Ammon's horn (tissue), 1 donor: Measurements from ENCODE around the gene PPARG.

Experiments
- DNase-seq: peaks from one replicate; pipeline ENCODE4 v3.0.0-alpha.2; 2016; ENCODE audit warnings: low spot score

The PPARG gene

DNA sequence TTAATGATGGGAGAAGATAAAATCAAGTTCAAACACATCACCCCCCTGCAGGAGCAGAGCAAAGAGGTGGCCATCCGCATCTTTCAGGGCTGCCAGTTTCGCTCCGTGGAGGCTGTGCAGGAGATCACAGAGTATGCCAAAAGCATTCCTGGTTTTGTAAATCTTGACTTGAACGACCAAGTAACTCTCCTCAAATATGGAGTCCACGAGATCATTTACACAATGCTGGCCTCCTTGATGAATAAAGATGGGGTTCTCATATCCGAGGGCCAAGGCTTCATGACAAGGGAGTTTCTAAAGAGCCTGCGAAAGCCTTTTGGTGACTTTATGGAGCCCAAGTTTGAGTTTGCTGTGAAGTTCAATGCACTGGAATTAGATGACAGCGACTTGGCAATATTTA is 127.9 kb downstream of the PPARG start:
- no peak for DNase-seq

DNA sequence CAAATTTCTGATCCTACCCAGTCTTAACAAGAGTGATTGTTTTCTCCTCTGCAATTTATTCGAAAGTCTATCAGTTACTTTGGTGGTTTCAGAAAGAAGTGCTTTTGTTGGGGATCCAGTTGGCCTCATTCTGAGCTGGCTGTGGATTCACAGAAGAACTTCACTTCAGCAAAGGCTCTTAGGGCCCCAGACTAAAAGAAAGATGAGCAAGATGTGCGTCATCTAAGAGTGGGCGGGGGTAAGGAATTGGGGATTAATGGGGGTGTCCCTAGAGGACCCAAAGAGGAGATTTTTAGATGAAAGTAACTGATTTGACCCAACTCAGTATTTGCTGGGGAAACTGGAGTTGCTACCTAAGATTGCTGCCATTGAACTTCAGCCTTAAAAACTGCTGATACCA is 131.5 kb downstream of the PPARG start:
- no peak for DNase-seq

DNA sequence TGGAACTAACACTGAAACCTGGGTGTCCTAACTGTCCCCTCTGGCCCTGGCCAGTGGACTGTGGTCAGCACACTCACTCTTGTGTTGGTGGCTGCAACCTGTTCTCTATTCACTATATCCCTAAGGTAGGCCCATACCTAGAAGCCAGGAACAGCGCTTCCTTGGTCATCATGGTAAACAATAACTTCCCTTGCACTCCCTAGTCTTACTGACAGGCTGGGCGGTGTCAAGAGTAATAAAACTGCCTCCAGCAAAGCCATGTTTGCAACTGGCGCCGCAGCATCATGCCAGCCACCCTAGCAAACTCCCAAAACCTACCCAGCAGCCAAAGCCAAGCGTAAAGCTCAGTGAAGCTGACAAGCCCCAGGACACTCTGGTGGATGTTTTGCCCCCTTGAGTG is 132.3 kb downstream of the PPARG start:
- no peak for DNase-seq

DNA sequence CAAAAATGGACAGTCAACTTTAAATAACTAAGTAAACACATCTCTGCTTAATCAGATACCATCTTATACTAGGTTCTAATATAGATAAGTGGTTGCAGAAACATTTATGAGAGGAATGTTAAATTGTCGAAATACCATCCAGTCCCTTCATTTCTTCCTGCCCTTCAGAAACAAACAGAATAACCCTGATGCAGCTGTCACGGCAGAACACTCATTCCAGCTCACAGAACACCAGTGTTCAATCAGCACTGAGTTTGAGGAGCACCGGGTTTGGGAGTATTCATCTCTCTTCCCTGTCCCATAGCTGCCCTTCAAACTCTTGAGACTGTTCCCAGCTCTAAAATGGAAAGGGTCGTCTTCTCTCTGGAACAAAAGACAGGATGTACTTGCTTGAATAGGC is 134.3 kb downstream of the PPARG start:
- no peak for DNase-seq

DNA sequence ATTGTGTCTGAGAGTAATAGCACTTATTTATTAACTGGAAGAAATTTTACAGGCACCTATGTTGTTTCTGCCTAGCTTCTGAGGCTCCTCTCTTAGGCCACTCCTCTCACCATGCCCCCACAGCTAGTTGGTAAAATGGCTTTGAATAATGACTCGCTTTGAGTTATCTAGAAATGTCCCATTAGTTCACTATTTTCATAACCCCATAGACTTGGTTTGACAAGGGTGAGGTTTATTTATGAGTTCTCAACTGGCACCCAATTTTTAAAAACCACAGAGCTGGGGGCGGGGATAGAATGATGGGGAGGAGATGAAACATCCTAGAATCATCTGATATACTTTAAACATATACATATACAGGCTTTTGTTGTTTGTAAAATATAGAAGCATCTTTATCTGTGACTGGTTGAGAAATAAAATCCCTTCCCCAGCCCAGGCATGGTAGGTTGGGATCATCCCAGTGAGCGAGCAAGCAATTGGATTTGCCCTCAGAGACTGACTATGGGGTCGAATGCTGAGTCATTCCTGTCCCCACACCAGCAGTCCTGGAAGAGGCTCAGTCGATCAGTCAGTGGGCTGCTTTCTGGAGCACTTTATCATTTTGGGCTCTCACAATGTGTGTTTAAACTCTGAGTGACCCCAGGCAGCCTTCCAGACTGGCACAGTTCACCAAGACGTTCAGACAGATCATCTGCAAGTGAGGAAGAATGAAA is 135.2 kb downstream of the PPARG start:
- no peak for DNase-seq

DNA sequence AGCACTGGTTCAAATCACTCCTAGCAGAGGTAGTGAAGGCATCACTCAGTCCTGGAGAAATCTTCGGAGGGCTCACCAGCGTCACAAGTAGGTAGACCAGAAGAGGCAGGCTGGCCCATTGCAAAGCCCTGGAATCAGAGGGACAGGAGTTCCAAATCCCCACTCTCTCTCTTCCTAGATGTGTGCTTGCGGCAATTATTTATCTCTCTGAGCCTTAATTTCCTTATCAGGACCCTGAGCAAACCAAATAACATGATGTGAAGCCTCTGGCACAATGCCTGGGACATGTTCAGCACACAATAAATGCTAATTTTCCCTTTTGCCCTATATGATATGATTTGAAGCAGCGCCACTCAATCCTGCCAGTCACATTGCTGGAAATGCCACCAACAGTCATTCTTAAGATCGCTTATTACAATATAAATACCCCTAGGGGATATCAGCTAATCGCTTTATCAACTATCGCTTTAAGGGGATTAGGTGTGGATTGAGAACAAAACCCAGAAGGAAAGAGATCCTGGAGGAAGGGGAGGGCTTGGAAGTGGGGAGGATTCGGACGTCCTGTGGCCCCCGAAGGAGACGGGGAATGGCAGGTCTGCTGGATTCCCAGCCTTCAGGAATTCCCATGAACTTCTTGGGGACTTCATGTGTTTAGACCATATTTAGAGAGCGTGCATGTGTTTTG is 135.9 kb downstream of the PPARG start:
- no peak for DNase-seq

DNA sequence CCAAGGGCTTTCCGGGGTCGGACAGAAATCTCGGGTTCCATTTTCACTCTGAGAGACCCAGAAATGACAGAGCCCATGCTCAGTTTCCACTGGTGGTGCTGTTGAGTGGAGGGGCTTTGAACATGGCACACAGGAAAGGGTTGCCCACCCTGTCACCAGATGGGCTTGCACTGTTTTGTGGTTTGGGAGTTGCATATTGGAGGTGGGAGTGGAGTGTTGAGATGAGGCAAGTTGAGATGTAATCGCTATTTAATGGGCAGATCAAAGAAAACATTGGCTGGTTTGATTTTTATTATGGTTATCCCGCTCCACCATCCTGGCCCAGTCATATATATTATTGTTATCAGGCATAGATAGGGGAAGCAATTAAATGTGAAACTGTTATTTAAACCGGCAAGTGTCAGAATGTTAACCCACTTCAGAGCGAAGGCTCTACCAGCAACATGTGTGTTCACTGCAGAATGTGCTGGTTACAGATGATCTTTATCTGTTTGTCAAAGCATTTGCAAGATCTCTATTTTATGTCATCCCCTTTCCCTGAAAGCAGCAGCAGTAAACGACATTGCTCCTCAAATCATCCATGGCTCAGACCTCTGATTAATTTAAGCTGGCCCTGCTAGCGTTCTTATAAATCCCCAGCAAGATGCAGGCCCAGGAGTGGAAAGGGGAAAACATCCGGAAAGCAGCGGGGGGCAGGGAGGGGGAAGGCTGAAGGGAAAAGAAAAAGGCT is 137.1 kb downstream of the PPARG start:
- no peak for DNase-seq

DNA sequence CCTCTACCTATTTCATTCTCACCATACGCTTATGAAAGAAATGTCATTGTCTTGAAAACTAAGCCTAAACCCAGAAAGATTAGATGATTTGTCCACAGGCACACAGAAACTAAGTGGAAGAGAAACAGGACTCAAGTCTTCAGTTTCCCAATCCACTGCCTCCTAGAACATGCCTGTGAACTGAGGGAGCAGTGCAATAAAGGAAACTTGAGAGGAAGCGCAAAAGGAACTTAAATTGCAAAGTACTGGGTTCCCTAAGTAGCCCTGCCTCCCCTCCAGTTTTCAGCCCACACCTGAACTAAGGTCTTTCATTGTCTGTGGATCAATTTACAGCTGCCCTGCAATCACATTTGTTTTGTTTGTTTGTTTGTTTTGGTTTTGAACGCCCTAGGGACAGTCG is 138.7 kb downstream of the PPARG start:
- peak; percentile 11 for DNase-seq

DNA sequence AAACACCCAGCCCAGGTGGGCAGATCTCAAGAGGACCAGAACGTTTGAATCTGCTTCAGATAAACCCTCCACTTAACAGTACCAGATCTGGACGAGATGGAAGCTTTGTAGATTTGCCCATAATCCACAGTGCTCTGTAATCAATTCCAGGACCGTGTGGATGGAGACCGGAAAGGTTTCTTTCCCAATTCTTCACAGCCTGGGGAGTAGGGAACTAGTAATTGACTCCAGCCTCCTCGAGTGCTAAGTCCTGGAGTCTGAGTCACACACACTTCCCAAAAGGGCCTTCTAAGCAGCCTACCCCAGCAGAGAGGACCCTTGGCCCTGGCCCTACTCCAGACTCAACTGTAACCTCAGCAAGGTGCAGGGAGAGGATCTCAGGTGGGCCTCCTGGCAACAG is 139.3 kb downstream of the PPARG start:
- no peak for DNase-seq

DNA sequence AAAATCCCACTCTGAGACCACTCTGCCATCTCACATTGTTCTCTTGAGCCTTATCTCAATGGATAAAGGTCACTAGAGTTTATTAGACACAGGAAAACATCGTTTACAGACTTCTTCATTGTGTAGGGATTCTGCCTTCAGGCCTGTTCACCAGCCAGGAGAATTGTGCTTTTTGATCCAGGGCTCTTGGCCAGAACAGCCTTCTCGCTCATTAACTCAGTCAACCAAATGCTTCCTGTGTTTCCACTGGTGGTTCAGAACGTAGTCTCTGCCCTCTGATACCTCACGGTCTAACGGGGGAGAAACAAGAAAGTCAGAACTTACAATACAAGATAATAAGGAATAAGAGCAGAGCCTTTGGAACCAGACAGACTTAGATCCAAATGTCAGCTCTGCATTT is 141.2 kb downstream of the PPARG start:
- DNase-seq = no peak

DNA sequence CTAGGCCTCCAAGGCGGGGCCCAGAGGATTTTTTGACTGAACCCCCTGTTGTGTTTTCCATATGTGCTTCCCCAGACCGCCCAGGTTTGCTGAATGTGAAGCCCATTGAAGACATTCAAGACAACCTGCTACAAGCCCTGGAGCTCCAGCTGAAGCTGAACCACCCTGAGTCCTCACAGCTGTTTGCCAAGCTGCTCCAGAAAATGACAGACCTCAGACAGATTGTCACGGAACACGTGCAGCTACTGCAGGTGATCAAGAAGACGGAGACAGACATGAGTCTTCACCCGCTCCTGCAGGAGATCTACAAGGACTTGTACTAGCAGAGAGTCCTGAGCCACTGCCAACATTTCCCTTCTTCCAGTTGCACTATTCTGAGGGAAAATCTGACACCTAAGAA is 145.0 kb downstream of the PPARG start:
- no peak for DNase-seq

DNA sequence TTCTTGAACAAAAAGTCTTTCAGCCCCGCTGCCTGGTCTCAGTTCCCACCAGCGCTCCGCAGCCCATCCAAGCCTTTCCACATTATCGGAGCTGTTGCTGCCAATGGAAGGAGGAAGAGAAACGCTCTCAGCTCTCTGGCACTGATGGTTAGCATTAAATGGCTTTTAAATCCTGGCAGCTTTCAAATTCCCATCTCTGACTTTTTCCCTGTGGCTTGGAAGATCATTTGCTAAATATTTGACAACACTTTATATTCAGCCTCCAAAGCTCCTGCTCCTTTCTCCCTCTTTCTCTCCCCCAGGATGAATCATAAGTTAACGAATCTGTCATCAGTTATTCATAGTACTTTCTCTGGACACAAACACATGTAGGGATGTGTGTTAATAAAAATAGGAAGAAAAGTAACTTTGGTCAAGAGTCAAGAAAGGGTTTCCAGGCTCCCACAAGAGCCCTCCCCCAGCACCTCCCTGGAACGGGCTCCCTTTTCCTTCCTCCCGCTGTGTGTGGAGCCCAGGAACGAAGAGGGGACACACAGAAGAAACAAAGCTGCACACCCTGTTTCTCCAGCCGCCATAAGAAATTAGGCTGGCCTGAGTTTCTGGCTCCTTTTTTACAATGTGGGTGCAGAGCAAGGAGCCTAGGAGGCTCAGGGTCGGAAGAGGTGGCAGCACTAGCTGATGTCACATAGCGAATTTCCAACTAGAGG is 147.8 kb downstream of the PPARG start:
- peak; percentile 29 for DNase-seq

DNA sequence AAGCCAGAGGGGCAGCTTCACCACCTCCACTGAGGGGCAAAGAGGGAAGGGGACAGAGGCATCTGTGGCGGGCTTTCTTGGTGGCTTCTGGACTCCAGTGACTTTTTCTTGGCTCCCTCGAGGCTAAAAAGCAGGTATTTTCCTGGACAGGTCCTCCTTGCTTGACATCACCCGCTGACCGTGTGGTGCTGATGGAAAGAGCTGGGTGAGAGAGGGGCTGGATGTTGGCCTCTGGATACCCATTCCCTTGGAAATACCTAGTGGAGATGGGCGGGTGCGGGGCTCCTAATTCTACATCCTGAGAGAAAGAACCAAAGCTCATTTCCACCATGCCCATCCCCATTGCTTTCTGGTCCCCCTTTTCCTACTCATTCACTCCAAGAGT is 148.3 kb downstream of the PPARG start:
- DNase-seq = no peak

DNA sequence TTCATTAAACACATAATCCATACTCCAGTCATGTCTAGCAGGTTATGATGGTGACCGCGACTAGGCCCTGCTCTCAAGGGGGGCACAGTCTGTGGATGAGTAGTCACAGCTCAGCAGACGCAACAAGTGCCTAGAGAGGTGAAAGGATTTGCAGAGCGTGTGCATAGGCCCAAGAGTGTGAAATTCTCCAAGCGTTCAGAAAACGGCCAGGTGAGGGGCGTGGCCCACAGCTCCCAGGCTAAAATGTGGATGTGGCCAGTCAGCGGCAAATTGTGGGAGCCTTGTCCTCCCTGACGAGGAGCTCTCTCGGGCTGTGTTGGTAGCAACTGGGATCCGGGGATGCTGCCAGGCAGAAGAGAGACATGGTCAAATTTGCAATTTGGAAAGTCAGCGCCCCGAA is 149.0 kb downstream of the PPARG start:
- no peak for DNase-seq

DNA sequence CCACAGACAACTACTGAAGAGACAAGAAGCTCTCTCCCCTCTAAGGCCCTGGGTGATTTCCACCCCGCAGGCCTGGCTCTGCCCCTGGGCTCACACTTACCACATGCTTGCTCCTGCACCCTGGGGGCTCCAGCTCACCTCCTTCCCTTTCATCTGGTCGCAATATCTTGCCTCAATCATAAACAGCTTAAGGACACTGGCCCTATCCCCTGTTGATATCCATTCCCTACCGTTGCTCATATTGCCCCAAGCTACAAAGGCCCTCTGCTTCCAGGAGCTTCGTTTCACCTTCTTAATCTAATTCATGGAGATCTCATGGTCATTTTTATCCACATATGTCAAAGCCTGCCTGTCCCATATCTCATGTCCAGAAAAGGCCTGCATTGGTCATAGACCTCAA is 149.4 kb downstream of the PPARG start:
- DNase-seq = no peak

DNA sequence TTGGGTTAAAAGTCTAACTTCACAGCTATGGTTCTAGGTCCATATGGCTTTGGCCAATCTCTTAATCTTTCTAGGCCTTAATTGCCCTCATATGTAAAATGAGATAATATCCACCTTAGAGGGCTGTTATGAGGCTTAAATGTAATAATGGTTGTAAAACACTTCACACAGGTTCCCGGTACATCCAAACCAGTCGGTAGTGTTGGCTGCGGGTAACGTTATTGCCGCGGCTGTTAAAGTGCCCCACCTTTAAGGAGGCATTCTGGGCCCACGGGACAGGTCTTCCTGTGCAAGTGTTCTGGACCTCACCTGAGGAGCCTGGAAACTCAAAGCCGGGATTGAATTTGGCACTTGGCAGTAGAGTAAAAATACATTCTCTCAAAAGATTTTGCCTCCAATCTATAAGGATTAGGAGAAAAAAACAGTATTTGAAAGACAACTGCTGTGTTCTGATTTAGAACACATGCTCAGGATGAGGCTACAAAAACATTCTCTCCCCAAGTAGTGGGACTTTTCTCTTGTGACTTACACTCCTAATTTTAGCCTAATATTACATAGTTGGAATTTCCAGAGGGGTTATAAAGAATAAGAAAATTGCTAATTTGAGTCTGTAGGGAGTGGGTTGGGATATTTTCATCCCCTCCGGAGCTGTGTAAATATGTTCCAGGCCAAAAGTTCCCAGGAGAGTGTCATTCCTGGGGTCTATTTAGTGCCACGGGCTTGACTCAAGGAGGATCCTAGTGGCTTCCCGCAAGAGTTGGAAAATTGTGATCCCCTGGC is 150.5 kb downstream of the PPARG start:
- DNase-seq = no peak

DNA sequence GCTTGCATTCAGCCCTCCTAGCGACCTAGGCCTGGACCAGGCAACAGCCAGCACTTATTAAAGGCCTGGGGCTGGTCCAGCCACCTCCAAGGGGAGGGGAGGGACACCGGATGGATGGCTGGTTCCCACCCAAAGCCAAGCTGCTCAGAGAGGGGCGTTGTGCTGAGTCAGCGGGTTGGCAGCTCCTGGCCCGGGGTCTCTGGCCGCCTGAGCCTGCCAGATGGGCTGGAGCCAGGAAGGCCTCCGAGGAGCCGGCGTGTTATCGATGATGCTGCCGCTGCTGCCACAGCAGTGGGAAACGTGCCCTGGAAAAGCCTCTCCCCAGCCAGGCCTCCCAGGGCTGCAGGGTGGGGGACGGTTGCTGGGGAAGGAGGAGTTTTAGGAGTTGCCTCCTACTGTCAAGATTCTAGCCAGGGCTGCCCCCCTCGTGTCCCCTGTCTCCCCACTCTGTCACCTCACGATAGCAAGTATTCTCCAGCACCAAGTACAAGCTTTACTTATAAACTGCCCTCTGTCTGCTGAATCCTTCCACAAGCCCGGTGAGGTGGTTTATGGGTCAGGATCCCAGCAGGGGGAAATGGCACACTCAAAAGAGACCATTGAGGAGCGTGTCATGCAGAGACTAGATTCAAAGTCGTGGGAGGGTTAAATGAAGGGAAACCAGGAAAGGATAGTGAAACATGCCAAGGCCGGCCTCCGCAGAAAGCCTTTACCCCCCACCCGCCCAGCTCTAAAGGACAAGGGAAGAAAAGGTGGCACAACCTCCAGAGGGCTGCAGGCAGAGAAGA is 152.3 kb downstream of the PPARG start:
- no peak for DNase-seq

DNA sequence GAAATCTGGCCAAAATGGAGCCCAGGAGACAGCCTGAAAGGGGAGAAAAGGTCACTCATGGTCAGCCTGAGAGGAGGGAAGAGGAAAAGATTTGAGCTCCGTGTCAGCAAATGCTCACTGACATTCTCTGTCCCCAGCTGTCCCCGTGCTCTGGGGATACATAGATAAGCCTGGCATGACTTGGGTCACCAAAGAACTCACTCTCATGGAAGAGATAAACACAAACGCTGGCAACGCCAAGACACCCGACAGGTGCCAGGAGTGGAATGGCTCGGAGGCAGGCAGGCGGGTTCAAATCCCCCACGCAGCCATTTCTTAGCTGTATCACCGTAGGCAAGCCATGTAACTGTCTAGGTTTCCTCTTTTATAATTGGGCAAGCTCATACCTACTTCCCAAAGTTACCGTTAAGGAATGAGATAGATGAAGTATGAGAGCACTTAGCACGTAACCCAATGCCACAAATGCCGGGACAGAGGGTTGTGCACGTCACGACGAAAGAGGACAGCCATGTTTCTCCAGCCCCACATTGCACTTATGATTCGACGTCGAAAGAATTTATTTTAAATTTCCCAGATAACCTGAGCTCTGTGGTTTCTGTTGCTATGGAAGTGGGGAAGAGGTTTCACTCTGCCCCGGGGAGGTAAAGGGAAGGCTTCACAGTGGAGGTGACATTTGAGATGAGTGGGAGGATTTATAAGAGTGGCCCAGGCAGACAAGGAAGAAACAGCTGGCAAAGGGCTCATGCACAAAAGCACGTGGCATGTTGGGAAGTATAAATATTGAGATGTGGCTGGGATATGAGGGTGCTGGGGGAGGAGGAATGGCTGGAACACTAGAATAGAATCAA is 154.0 kb downstream of the PPARG start:
- DNase-seq = no peak

DNA sequence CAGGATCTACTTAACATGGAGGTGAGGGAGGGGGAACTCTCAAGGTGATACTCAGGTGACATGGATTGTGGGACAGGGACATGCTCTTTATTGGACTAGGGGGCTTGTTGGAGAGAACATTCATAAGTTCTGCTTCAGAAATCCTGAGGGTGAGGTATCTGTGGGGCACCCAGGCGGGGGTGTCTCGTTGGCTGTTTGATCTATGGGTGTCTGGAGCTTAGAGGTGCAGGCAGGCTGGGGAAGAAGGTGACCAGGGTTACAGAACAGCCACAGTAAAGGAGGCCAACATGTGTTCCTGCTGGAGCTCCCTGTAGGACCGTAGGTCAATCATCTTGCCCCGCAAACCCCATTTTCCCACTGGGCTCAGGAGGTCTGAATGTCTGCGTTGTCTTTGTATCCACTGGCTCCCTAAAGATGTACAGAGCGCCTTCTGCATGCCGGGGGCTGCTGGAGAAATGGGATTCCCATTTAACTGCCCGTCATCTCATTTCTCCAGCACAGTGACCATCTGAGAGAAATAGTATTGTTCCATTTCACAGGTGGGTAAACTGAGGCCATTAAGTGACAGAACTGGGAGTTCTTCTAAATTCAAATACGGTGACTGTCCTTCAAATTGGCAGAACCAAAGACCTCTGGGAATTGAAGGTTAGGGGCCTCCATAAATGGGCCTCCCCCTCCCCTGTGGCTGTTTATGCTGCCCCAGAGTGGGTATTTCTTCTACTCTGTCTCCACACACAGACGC is 155.1 kb downstream of the PPARG start:
- no peak for DNase-seq
